ENCODE data around the gene RBM47.
"Not testable (repeated sequence)": the region's sequence is repeated elsewhere in the genome, so short reads cannot be mapped to it uniquely, and the experiment has no call there.

RBM47 gene

DNA sequence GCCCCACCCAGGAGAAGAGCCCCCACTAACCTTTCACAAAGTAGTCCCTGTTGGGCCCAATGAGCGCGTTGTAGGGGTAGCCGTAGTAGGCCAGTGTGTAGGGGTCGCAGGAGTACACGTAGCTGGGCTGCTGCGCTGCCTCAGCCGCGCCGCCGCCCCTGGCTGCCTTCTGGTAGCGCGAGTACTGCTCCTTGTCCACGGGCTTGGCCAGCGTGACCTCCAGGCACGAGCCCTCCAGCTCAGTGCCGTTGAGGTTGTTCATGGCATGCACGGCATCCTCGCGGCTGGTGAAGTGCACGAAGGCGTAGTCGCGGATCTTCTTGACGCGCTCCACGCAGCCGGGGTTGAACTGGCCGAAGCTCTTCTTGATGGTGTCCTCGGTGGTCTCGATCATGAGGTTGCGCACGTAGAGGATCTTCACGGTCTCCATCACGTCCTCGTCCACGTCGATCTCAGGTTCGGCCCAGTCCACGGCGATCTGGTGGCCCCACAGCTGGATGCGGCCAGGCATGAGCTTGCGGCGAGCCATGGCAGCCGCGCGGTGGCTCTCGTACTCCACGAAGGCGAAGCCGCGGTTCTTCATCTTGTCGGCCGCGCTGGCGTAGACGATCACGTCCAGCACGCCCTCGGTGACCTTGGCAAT is 191.8 kb downstream of the RBM47 start:
- CTCF ChIA-PET, result interaction anchor here (0.5 kb wide), 1 partner anchor 178 kb away, joined by 4 read pairs; no protein-coding TSS in a partner anchor
- Histone ChIP-seq H3K4me1 (ENCODE audit: control insufficient read depth, insufficient read depth, low read length) (no peaks in the 10 kb centered on the region), H3K27ac (ENCODE audit: extremely low read depth, low read depth, low read length) (no peak overlapping the region), H3K9me3 (ENCODE audit: control insufficient read depth, insufficient read depth, low read depth, low read length) (no peaks in the 10 kb centered on the region), H3K36me3 (ENCODE audit: control insufficient read depth in 2 of 2, insufficient read depth in 1 of 2, low read length in 2 of 2) (peaks cover 0 to 14% of the 10 kb centered on the region in 2 experiments; a peak in 1 of 3 replicates), H3K4me3 (ENCODE audit: low read depth, low read length) (no peak overlapping the region)
- POLR2A ChIA-PET, result no interaction called here
- TF ChIP-seq ZNF707 (tag by site-specific recombination; IDR thresholded peaks at IDR 0.05) (no peak), ZEB2 (tag by site-specific recombination; IDR thresholded peaks at IDR 0.05) (no peak), ZNF341 (tag by site-specific recombination; IDR thresholded peaks at IDR 0.05; ENCODE audit: low read depth) (no peak), ZNF155 (tag by site-specific recombination; IDR thresholded peaks at IDR 0.05) (no peak), IKZF3 (tag by site-specific recombination; IDR thresholded peaks at IDR 0.05) (no peak), ATF2 (tag by site-specific recombination; IDR thresholded peaks at IDR 0.05; ENCODE audit: low read depth) (no peak)

DNA sequence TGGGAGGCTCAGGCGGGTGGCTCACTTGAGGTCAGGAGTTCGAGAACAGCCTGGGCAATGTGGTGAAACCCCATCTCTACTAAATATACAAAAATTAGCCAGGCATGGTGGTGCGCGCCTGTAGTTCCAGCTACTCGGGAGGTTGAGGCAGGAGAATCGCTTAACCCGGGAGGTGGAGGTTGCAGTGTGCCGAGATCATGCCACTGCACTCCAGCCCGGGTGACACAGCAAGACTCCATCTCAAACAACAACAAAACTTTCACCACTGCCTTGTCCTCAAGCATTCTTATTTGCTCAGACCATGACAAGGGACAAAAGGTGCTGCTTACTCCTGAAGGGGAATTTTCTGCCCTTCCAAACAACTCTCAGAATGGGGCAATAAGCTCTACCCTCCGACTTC is 194.4 kb downstream of the RBM47 start:
- H3K4me3 ChIP-seq (ENCODE audit: low read depth, low read length); H3K4me1 ChIP-seq (ENCODE audit: control insufficient read depth, insufficient read depth, low read length): not testable (repeated sequence)

DNA sequence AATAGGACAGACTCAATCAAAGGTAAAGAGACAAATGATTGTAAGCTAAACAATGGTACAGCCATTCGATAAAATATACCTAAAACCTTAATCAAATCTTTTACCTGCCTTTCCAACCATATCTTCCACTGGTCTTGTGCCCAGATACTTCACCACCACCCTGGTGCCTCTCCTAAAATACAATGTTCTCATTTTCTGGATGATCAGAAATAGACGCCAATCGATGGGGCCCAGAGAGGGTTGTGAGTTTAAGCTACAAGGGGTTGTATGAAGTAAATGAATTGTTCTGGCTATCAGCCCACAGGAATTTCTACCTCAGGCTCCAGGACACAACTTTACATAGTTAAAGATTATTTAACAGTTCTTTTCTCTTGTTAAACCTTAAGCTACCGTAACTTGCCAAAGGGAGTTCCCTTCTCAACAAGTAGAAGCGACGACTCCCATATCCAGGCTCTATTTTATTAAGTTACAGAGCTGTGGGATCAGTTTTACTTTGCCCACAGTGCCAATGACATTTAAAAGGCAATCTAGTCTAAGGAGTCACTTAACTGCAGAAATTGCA is 195.5 kb downstream of the RBM47 start:
- Histone ChIP-seq H3K4me1 (ENCODE audit: control insufficient read depth, insufficient read depth, low read length) (no peaks in the 10 kb centered on the region), H3K36me3 (ENCODE audit: control insufficient read depth in 2 of 2, insufficient read depth in 1 of 2, low read length in 2 of 2) (peaks cover 0 to 14% of the 10 kb centered on the region in 2 experiments; a peak in 1 of 3 replicates), H3K4me3 (ENCODE audit: low read depth, low read length) (no peak overlapping the region), H3K27ac (ENCODE audit: extremely low read depth, low read depth, low read length) (no peak overlapping the region), H3K9me3 (ENCODE audit: control insufficient read depth, insufficient read depth, low read depth, low read length) (no peaks in the 10 kb centered on the region)
- TF ChIP-seq ZNF223 (tag by site-specific recombination; IDR thresholded peaks at IDR 0.05) (no peak), ZNF510 (tag by site-specific recombination; IDR thresholded peaks at IDR 0.05; ENCODE audit: insufficient replicate concordance) (no peak), ZNF501 (tag by site-specific recombination; IDR thresholded peaks at IDR 0.05) (no peak), GLIS1 (tag by site-specific recombination; IDR thresholded peaks at IDR 0.05) (no peak), ZNF48 (tag by site-specific recombination; IDR thresholded peaks at IDR 0.05) (no peak), ZBTB48 (tag by site-specific recombination; IDR thresholded peaks at IDR 0.05) (no peak), ZNF18 (tag by site-specific recombination; IDR thresholded peaks at IDR 0.05) (no peak)
- TF ChIP-seq, protein P1, sequence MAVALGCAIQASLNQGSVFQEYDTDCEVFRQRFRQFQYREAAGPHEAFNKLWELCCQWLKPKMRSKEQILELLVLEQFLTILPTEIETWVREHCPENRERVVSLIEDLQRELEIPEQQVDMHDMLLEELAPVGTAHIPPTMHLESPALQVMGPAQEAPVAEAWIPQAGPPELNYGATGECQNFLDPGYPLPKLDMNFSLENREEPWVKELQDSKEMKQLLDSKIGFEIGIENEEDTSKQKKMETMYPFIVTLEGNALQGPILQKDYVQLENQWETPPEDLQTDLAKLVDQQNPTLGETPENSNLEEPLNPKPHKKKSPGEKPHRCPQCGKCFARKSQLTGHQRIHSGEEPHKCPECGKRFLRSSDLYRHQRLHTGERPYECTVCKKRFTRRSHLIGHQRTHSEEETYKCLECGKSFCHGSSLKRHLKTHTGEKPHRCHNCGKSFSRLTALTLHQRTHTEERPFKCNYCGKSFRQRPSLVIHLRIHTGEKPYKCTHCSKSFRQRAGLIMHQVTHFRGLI (tag by site-specific recombination; IDR thresholded peaks at IDR 0.05), result no peak
- CTCF ChIA-PET, result no interaction called here
- POLR2A ChIA-PET, result interaction anchor here (0.7 kb wide), 1 partner anchor 124 kb away, joined by 5 read pairs; no protein-coding TSS in a partner anchor

More for the DNA sequence above, 194.4 kb downstream of the RBM47 start:
- H3K9me3 ChIP-seq (ENCODE audit: control insufficient read depth, insufficient read depth, low read depth, low read length); H3K27ac ChIP-seq (ENCODE audit: extremely low read depth, low read depth, low read length); POLR2A ChIA-PET; CTCF ChIA-PET: not testable (repeated sequence)
- H3K36me3 ChIP-seq (ENCODE audit: control insufficient read depth in 2 of 2, insufficient read depth in 1 of 2, low read length in 2 of 2), result peaks cover 0 to 14% of the 10 kb centered on the region in 2 experiments; a peak in 1 of 3 replicates
